M059J (cell line): ENCODE measurements around the gene EIF5B. TPM values are rescaled to one million over a fixed set of nuclear protein-coding genes. Genes with fewer than 3 reads are reported as not detected.

Experiments used
- DNase-seq: peaks from one replicate; pipeline ENCODE4 v3.0.0-alpha.2; 2012; ENCODE audit warnings: low read depth
- total RNA-seq: library from RNA; depleted of rRNA; stranded (reverse); fragments of >200 nt; shearing (Covaris generic); gene quantifications from 2 replicates; pipeline ENCODE4 v1.2.3, GENCODE V29; 2014; rRNA removed

EIF5B gene
- total RNA-seq, 1 experiment from 2014 or later, result 11.7 TPM

GRCh38 chr2:99414566-99414965, 77.4 kb downstream of the EIF5B start:
- no peak for DNase-seq

GRCh38 chr2:99417396-99417795, 80.2 kb downstream of the EIF5B start:
- DNase-seq, result peak; percentile 9

- DNase-seq, result peak; percentile 40
Observed at GRCh38 chr2:99420031-99420430, 82.8 kb downstream of the EIF5B start.

- peak; percentile 54 for DNase-seq
Observed at GRCh38 chr2:99420751-99421299, 83.6 kb downstream of the EIF5B start.

GRCh38 chr2:99421469-99421868, 84.3 kb downstream of the EIF5B start:
- peak; percentile 38 for DNase-seq

GRCh38 chr2:99422599-99422998, 85.4 kb downstream of the EIF5B start:
- DNase-seq, result no peak

- no peak for DNase-seq
Observed at GRCh38 chr2:99424371-99424770, 87.2 kb downstream of the EIF5B start.

GRCh38 chr2:99425022-99425421, 87.8 kb downstream of the EIF5B start:
- peak; percentile 39 for DNase-seq

GRCh38 chr2:99430614-99431291, 93.6 kb downstream of the EIF5B start:
- DNase-seq, result peak; percentile 86

- no peak for DNase-seq
Observed at GRCh38 chr2:99431587-99432275, 94.5 kb downstream of the EIF5B start.

GRCh38 chr2:99433340-99433739, 96.2 kb downstream of the EIF5B start:
- DNase-seq, result no peak

GRCh38 chr2:99436874-99437273, 99.7 kb downstream of the EIF5B start:
- DNase-seq, result no peak

- no peak for DNase-seq
Observed at GRCh38 chr2:99439971-99440505, 102.8 kb downstream of the EIF5B start.

- no peak for DNase-seq
Observed at GRCh38 chr2:99442837-99443236, 105.6 kb downstream of the EIF5B start.

- no peak for DNase-seq
Observed at GRCh38 chr2:99444222-99444621, 107.0 kb downstream of the EIF5B start.

- no peak for DNase-seq
Observed at GRCh38 chr2:99445065-99445464, 107.9 kb downstream of the EIF5B start.

GRCh38 chr2:99448556-99448955, 111.4 kb downstream of the EIF5B start:
- peak; percentile 69 for DNase-seq

- no peak for DNase-seq
Observed at GRCh38 chr2:99450199-99450598, 113.0 kb downstream of the EIF5B start.

Other genes starting within 250 kb of the EIF5B start
- 0.39 and 1.4 TPM in 2 replicates for gene C2orf15, start 195.7 kb upstream of the EIF5B start, total RNA-seq
- 0.71 and 4.8 TPM in 2 replicates for gene TSGA10, start 182.4 kb upstream of the EIF5B start, total RNA-seq
- gene LIPT1, start 182.4 kb upstream of the EIF5B start, total RNA-seq, result 4.5 and 6.2 TPM in 2 replicates
- 42.0 and 55.1 TPM in 2 replicates for gene MITD1, start 156.3 kb upstream of the EIF5B start, total RNA-seq
- 29.1 and 39.5 TPM in 2 replicates for gene MRPL30, start 156.2 kb upstream of the EIF5B start, total RNA-seq
- gene LYG2, start 81.7 kb upstream of the EIF5B start, total RNA-seq, result 0.84 TPM in 1 of 2 replicates, not detected in the other
- gene LYG1, start 36.2 kb upstream of the EIF5B start, total RNA-seq, result 0.96 TPM in 1 of 2 replicates, not detected in the other
- gene TXNDC9, start 1.1 kb upstream of the EIF5B start, total RNA-seq, result 79.4 and 83.6 TPM in 2 replicates
- gene REV1, start 152.6 kb downstream of the EIF5B start, total RNA-seq, result 11.8 and 13.6 TPM in 2 replicates